ENCODE results near the gene CHRM4.
"Not testable (repeated sequence)": the region's sequence is repeated elsewhere in the genome, so short reads cannot be mapped to it uniquely, and the experiment has no call there.

Gene CHRM4

DNA sequence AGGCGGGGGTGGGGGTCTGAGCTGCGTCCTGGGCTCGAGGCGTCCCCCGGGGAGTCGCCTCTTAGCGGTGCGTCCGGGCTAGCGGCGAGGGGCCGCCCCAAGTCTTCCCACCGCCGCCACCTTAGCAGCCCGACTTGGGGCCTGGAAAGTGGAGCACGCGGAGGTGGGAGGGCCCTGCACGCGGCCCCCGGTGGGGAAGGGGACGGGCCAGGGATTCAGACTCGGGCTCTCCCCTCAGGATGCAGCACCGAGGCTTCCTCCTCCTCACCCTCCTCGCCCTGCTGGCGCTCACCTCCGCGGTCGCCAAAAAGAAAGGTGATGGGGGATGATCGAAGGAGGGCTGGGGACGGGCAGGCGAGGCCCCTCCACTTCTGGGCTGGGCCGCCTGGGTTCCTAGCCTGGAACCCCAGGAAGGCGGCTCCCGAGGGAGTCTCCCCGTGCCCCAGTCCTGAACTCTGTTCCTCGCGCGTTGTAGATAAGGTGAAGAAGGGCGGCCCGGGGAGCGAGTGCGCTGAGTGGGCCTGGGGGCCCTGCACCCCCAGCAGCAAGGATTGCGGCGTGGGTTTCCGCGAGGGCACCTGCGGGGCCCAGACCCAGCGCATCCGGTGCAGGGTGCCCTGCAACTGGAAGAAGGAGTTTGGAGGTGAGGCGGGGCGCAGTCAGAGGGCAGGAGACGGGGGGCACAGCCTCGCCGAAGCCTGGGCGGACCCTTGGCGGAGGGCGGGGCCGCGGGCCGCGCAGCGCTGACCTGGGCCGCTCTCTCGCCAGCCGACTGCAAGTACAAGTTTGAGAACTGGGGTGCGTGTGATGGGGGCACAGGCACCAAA is 9.5 kb downstream of the CHRM4 start:
- no peak for DNase-seq

GRCh38 chr11:46381048-46381818 is 10.3 kb downstream of the CHRM4 start, which contains the start of gene MDK:
Gene MDK (plus strand): TSS chr11:46381669. CDS start chr11:46382058, 389 bp downstream.
- no peak for DNase-seq

GRCh38 chr11:46380340-46381047 is 11.1 kb downstream of the CHRM4 start:
- no peak for DNase-seq

GRCh38 chr11:46379482-46380293 is 11.9 kb downstream of the CHRM4 start:
- not testable (repeated sequence) for DNase-seq

DNA sequence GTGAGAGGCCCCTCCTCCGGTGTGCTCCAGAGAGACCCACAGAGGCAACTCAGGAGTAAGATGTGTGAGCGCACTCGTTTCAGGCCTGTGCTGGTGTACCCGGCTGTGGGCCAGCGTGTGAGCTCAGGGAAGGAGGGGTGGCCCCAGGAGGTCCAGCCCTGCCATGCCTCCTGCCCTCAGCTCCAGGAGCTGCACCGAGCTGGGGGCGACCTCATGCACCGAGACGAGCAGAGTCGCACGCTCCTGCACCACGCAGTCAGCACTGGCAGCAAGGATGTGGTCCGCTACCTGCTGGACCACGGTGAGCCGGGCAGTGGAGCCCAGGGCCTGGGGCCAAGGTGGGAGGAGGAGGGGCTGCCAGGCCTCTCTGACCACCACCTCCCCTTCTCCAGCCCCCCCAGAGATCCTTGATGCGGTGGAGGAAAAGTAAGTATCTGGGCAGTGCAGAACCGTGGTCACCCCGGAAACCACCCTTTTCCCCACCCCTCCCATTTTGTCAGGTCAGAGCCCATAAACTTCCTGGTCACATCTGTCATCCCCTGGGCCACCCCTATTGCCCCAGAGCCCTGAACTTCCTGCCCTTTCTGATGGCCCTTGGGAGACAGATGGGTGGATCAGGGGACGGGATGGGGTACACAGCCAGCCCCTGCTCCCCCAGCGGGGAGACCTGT is 12.6 kb downstream of the CHRM4 start:
- DNase-seq, result no peak

DNA sequence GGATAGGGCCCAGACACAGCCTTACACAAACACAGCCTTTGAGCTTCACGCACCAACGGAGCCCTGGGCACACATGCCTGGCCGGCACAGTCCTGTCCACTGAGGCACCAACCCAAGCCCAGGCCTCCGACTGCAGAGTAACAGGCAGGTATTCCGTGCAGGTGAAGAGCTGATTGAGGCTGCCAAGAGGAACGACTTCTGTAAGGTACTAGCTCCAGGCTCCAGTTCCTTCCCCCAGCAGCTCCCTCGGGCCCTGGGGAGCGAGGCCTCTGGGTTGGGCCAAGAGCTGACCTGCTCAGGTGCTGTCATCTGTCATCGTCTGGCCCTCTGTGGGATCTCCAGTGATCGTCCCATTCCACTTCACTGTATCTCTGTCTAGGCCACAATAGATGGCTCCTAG is 13.3 kb downstream of the CHRM4 start:
- DNase-seq, result no peak

DNA sequence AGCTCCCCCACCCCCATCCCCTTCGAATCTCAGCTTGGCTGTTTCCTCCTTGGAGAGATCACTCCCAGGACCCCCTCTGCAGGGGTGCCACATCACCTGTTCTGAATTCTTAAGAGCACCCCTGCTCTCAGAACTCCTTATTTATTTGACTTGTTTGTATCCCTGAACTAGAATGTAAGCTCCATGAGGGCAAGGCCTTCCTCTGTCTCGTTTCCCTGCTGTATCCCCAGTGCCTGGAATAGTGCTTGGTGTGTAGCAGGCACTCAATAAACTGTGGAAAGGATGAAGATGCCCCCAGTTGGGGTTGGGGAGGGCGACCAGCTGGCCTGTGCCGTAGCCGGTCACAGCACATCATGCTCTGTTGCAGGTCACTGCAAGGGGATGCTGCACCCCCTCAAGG is 13.7 kb downstream of the CHRM4 start:
- DNase-seq, result no peak

- DNase-seq, result no peak
Measured at GRCh38 chr11:46377290-46377689, 14.3 kb downstream of the CHRM4 start.

- no peak for DNase-seq
Measured at GRCh38 chr11:46376258-46377050, 15.1 kb downstream of the CHRM4 start.

- DNase-seq, result no peak
Measured at GRCh38 chr11:46375392-46376101, 16.0 kb downstream of the CHRM4 start.

GRCh38 chr11:46374815-46375214 is 16.8 kb downstream of the CHRM4 start:
- DNase-seq, result no peak

DNA sequence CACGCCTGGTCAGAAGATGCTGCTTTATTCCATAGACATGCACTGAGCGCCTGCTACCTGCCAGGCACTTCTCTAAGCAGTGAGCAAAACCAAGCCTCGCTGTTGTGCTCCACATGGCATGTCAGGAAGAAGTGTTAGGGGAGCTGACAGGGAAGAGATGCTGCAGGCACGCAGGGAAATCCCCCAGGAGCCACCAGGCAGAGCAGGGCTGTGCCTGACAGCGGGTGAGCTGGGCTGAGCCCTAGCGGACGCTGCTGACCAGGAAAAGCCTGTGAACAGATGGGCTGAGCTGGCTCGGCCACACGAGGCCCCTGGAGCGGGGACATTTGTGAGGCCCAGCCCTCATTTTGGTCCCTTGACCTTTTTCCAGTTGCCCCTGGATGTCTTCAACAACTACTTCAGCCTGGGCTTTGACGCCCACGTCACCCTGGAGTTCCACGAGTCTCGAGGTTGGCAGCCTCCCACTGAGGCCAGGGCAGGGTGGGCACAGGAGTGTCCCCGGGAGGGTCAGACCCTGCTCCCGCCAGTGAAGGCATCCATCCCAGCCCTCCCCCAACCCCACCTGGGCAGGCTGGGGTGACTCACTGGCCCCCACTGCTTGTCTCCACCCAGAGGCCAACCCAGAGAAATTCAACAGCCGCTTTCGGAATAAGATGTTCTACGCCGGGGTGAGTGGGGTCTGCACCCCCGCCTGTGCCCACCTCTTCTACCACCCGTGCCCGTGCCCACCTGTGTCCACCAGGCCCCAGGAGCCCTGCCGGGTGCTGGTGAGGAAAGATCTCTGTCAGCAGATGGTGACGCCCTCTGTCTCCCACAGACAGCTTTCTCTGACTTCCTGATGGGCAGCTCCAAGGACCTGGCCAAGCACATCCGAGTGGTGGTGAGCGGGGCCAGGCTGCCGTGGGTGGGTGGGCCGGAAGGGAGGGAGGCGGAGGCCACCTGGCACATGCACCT is 17.5 kb downstream of the CHRM4 start:
- DNase-seq, result no peak

- not testable (repeated sequence) for DNase-seq
Measured at GRCh38 chr11:46372501-46372900, 19.1 kb downstream of the CHRM4 start.

DNA sequence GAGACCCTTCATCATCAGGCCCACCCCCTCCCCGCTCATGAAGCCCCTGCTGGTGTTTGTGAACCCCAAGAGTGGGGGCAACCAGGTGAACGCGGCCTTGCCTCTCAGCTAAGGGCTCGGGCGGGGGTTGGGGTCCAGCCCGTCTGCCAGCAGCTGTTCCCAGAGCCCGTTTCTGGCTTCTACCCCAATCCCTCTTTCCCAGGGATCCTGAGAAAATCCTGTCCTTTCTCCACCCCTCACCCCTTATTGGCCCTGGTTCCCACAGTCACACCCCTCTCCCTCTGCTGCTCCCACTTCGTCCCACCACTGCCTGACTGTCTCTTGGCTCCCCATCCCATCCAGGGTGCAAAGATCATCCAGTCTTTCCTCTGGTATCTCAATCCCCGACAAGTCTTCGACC is 19.5 kb downstream of the CHRM4 start:
- DNase-seq, result no peak

- DNase-seq, result not testable (repeated sequence)
Measured at GRCh38 chr11:46371262-46371661, 20.3 kb downstream of the CHRM4 start.

DNA sequence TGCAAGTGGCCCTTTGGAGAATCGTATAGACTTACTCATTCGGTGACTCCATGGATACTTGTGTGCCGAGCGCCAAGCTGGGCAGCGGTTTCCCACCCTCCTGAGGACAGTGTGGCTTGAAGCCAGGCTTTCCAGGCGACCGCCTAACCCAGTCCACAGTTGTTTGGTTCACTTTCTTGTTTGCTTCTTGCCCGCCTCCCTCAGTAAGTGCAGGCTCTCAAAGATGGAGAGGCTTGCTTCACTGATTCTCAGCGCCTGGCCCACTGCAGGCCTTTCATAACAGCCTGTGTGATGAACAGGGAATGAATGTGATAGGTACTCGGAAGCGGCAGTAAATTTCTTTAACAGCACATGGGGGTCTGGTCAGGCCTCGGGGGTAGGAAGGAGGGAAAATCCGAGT is 21.3 kb downstream of the CHRM4 start:
- DNase-seq, result no peak

GRCh38 chr11:46369458-46370152 is 22.0 kb downstream of the CHRM4 start:
- peak; percentile 73 for DNase-seq

GRCh38 chr11:46367916-46368267 is 23.7 kb downstream of the CHRM4 start:
- DNase-seq, result no peak
